Activated CD8-positive, alpha-beta memory T cell treated with anti-CD3 and anti-CD28 coated beads, Interleukin-2, amount 50 U/mL, for 4 hours (primary cell): ENCODE data around the gene ZNF213.

ENCODE experiments used
- DNase-seq: peaks from one replicate; pipeline ENCODE4 v3.0.0-alpha.2; 2020

Gene ZNF213

GRCh38 chr16:3101018-3101840 lies 33.6 kb upstream of the ZNF213 start:
- no peak for DNase-seq

- no peak for DNase-seq
Measured at GRCh38 chr16:3101841-3102470, 32.9 kb upstream of the ZNF213 start.

- DNase-seq = peak; percentile 90
Measured at GRCh38 chr16:3106205-3106928, 28.5 kb upstream of the ZNF213 start.

GRCh38 chr16:3112058-3112880 lies 22.6 kb upstream of the ZNF213 start, which contains the start of gene ZNF205:
Gene ZNF205, plus strand, starts transcription at chr16:3112586. Its CDS starts 845 bp downstream, at chr16:3113431.
- DNase-seq = no peak

GRCh38 chr16:3112881-3113574 lies 21.8 kb upstream of the ZNF213 start:
- no peak for DNase-seq

- DNase-seq = no peak
Measured at GRCh38 chr16:3113765-3114479, 20.9 kb upstream of the ZNF213 start.

GRCh38 chr16:3115003-3115402 lies 19.8 kb upstream of the ZNF213 start:
- no peak for DNase-seq

- DNase-seq = no peak
Measured at GRCh38 chr16:3115561-3115960, 19.3 kb upstream of the ZNF213 start.

- DNase-seq = no peak
Measured at GRCh38 chr16:3118204-3118790, 16.5 kb upstream of the ZNF213 start.

- no peak for DNase-seq
Measured at GRCh38 chr16:3118846-3119245, 16.0 kb upstream of the ZNF213 start.

GRCh38 chr16:3119286-3119685 lies 15.5 kb upstream of the ZNF213 start:
- no peak for DNase-seq

GRCh38 chr16:3119701-3120408 lies 15.0 kb upstream of the ZNF213 start:
- DNase-seq = no peak

GRCh38 chr16:3120435-3120834 lies 14.4 kb upstream of the ZNF213 start:
- no peak for DNase-seq

GRCh38 chr16:3121851-3122467 lies 12.9 kb upstream of the ZNF213 start:
- DNase-seq = no peak

- no peak for DNase-seq
Measured at GRCh38 chr16:3122926-3123570, 11.8 kb upstream of the ZNF213 start.

GRCh38 chr16:3123986-3124886 lies 10.6 kb upstream of the ZNF213 start:
- DNase-seq = peak; percentile 97

- DNase-seq = no peak
Measured at GRCh38 chr16:3127745-3128144, 7.1 kb upstream of the ZNF213 start.
